Measurements from ENCODE around the gene ZIM2. TPM values are rescaled to one million over a fixed set of nuclear protein-coding genes. Genes with fewer than 3 reads are reported as not detected.
"Not testable (repeated sequence)": the region's sequence is repeated elsewhere in the genome, so short reads cannot be mapped to it uniquely, and the experiment has no call there.

ZIM2 gene
- total RNA-seq, 1 donor from 2014 or later, result not detected

DNA sequence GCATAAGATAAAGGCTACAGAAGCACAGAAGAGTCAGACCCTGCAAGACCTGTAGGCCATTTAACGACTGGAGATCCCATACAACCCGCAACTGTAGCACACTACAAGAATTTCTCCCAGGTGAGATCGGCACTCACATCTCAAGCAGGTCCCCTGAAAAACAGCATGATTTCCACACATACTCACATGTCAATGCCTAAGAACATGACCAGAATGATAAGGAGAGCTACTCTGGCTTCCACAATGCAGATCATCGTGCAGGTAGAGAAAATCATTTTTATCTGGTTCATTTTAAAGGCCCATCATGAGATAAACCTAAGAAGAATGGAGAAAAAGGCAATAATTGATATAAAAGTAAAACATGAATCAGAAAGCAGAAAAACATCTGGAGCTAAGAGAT lies 17.5 kb upstream of the ZIM2 start:
- Histone ChIP-seq H3K27ac (ENCODE audit: low read depth, low read length) (no peak overlapping the region), H3K27me3 (ENCODE audit: insufficient read depth, low read length) (no peaks in the 10 kb centered on the region), H3K79me2 (ENCODE audit: insufficient read depth, low read length) (no peaks in the 10 kb centered on the region), H3K4me1 (ENCODE audit: insufficient read depth, low read length) (no peaks in the 10 kb centered on the region), H3K4me3 (ENCODE audit: insufficient read depth, low read depth, low read length) (no peak overlapping the region), H3K9me3 (ENCODE audit: insufficient read depth, low read depth, low read length) (peaks cover 2% of the 10 kb centered on the region), H2AFZ (ENCODE audit: low read depth, low read length) (no peak overlapping the region), H3K36me3 (ENCODE audit: insufficient read depth, low read length) (no peaks in the 10 kb centered on the region), H4K20me1 (ENCODE audit: insufficient read depth, low read length) (no peaks in the 10 kb centered on the region), H3K4me2 (ENCODE audit: low read length) (no peak overlapping the region), H3K9ac (ENCODE audit: low read length) (no peak overlapping the region)
- H3K27me3 Mint-ChIP-seq (ENCODE audit: low read depth, unreplicated experiment), result no peaks in the 10 kb centered on the region
- TF ChIP-seq EZH2 (IDR thresholded peaks at IDR 0.05; ENCODE audit: insufficient read depth, low read length), result no peak
- TF ChIP-seq, protein P1, sequence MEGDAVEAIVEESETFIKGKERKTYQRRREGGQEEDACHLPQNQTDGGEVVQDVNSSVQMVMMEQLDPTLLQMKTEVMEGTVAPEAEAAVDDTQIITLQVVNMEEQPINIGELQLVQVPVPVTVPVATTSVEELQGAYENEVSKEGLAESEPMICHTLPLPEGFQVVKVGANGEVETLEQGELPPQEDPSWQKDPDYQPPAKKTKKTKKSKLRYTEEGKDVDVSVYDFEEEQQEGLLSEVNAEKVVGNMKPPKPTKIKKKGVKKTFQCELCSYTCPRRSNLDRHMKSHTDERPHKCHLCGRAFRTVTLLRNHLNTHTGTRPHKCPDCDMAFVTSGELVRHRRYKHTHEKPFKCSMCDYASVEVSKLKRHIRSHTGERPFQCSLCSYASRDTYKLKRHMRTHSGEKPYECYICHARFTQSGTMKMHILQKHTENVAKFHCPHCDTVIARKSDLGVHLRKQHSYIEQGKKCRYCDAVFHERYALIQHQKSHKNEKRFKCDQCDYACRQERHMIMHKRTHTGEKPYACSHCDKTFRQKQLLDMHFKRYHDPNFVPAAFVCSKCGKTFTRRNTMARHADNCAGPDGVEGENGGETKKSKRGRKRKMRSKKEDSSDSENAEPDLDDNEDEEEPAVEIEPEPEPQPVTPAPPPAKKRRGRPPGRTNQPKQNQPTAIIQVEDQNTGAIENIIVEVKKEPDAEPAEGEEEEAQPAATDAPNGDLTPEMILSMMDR (IDR thresholded peaks at IDR 0.05; ENCODE audit: insufficient read depth, low read depth, low read length), result no peak
- H3K4me1 Mint-ChIP-seq (ENCODE audit: low read depth, unreplicated experiment), result no peaks in the 10 kb centered on the region
- peaks cover 18% of the 10 kb centered on the region for H3K9me3 Mint-ChIP-seq (ENCODE audit: unreplicated experiment)
- DNase-seq (ENCODE audit: low read depth) (no peak), FAIRE-seq (no peak)
- no peak overlapping the region for H3K4me3 Mint-ChIP-seq (ENCODE audit: unreplicated experiment)
- H3K36me3 Mint-ChIP-seq (ENCODE audit: low read depth, unreplicated experiment), result no peaks in the 10 kb centered on the region
- H3K27ac Mint-ChIP-seq (ENCODE audit: unreplicated experiment), result no peak overlapping the region

DNA sequence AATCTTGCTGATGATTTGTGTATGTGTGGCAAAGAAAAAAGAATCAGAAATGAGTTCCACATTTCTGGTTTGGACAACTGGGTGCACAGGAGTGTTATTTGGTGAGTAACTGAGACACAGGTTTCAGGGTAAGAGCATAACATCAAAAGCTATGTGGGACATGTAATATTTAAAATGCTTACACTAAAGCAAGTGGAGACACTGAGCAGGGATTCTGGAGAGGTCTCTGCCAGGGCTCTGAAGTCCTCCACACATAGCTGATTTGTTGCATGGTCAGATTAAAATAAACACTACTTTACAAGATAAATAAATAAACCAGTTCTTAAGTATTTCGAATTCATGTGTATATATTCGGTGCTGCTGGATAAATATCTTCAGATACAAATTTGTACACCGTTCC lies 16.3 kb upstream of the ZIM2 start:
- Histone ChIP-seq H3K9ac (ENCODE audit: low read length) (no peak overlapping the region), H2AFZ (ENCODE audit: low read depth, low read length) (no peak overlapping the region), H3K79me2 (ENCODE audit: insufficient read depth, low read length) (no peaks in the 10 kb centered on the region), H3K4me2 (ENCODE audit: low read length) (no peak overlapping the region), H3K36me3 (ENCODE audit: insufficient read depth, low read length) (no peaks in the 10 kb centered on the region), H3K4me3 (ENCODE audit: insufficient read depth, low read depth, low read length) (no peak overlapping the region), H3K27ac (ENCODE audit: low read depth, low read length) (no peak overlapping the region), H4K20me1 (ENCODE audit: insufficient read depth, low read length) (no peaks in the 10 kb centered on the region), H3K4me1 (ENCODE audit: insufficient read depth, low read length) (no peaks in the 10 kb centered on the region), H3K9me3 (ENCODE audit: insufficient read depth, low read depth, low read length) (peaks cover 2% of the 10 kb centered on the region), H3K27me3 (ENCODE audit: insufficient read depth, low read length) (no peaks in the 10 kb centered on the region)
- Mint-ChIP-seq H3K9me3 (ENCODE audit: unreplicated experiment) (peaks cover 17% of the 10 kb centered on the region), H3K4me1 (ENCODE audit: low read depth, unreplicated experiment) (no peaks in the 10 kb centered on the region), H3K36me3 (ENCODE audit: low read depth, unreplicated experiment) (no peaks in the 10 kb centered on the region), H3K27ac (ENCODE audit: unreplicated experiment) (no peak overlapping the region), H3K4me3 (ENCODE audit: unreplicated experiment) (no peak overlapping the region), H3K27me3 (ENCODE audit: low read depth, unreplicated experiment) (no peaks in the 10 kb centered on the region)
- FAIRE-seq (no peak), DNase-seq (ENCODE audit: low read depth) (no peak)
- TF ChIP-seq, protein P1 (IDR thresholded peaks at IDR 0.05; ENCODE audit: insufficient read depth, low read depth, low read length), result no peak
- no peak for TF ChIP-seq EZH2 (IDR thresholded peaks at IDR 0.05; ENCODE audit: insufficient read depth, low read length)

DNA sequence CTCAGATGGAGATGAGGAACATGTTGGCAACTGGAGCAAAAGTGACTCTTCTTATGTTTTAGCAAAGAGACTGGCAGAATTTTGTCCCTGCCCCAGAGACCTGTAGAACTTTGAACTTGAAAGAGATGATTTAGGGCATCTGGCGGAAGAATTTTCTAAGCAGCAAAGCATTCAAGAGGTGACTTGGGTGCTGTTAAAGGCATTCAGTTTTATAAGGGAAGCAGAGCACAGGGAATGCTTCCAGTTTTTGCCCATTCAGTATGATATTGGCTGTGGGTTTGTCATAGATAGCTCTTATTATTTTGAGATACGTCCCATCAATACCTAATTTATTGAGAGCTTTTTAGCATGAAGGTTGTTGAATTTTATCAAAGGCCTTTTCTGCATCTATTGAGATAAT lies 11.8 kb upstream of the ZIM2 start:
- H3K4me1 ChIP-seq (ENCODE audit: insufficient read depth, low read length); H3K4me2 ChIP-seq (ENCODE audit: low read length); H2AFZ ChIP-seq (ENCODE audit: low read depth, low read length); H3K36me3 ChIP-seq (ENCODE audit: insufficient read depth, low read length); H3K27me3 Mint-ChIP-seq (ENCODE audit: low read depth, unreplicated experiment); H3K27ac ChIP-seq (ENCODE audit: low read depth, low read length); H4K20me1 ChIP-seq (ENCODE audit: insufficient read depth, low read length); H3K4me3 Mint-ChIP-seq (ENCODE audit: unreplicated experiment); H3K4me1 Mint-ChIP-seq (ENCODE audit: low read depth, unreplicated experiment); H3K27me3 ChIP-seq (ENCODE audit: insufficient read depth, low read length); H3K79me2 ChIP-seq (ENCODE audit: insufficient read depth, low read length); H3K4me3 ChIP-seq (ENCODE audit: insufficient read depth, low read depth, low read length); H3K9me3 ChIP-seq (ENCODE audit: insufficient read depth, low read depth, low read length); DNase-seq (ENCODE audit: low read depth); H3K36me3 Mint-ChIP-seq (ENCODE audit: low read depth, unreplicated experiment); H3K9ac ChIP-seq (ENCODE audit: low read length); H3K27ac Mint-ChIP-seq (ENCODE audit: unreplicated experiment); FAIRE-seq: not testable (repeated sequence)
- peaks cover 23% of the 10 kb centered on the region for H3K9me3 Mint-ChIP-seq (ENCODE audit: unreplicated experiment)

Measured in astrocyte (in vitro differentiated cells and primary cell).